Measurements from ENCODE around the gene PCMTD2.
"Not testable (repeated sequence)": the region's sequence is repeated elsewhere in the genome, so short reads cannot be mapped to it uniquely, and the experiment has no call there.

DNA sequence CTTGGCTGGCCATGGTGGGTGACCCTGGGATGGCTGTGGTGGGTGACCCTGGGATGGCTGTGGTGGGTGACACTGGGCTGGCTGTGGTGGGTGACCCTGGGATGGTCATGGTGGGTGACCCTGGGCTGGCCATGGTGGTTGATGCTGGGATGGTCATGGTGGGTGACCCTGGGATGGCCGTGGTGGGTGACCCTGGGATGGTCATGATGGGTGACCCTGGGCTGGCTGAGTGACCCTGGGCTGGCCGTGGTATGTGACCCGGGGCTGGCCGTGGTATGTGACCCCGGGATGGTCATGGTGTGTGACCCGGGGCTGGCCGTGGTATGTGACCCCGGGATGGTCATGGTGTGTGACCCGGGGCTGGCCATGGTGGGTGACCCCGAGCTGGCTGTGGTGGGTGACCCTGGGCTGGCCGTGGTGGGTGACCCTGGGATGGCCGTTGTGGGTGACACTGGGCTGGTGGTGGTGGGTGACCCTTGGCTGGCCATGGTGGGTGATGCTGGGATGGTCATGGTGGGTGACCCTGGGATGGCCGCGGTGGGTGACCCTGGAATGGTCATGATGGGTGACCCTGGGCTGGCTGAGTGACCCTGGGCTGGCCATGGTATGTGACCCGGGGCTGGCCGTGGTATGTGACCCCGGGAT is 20.5 kb upstream of the PCMTD2 start:
- TF ChIP-seq POLR2A, EP300 (IDR thresholded peaks at IDR 0.05): not testable (repeated sequence)
- TF ChIP-seq, protein P1, sequence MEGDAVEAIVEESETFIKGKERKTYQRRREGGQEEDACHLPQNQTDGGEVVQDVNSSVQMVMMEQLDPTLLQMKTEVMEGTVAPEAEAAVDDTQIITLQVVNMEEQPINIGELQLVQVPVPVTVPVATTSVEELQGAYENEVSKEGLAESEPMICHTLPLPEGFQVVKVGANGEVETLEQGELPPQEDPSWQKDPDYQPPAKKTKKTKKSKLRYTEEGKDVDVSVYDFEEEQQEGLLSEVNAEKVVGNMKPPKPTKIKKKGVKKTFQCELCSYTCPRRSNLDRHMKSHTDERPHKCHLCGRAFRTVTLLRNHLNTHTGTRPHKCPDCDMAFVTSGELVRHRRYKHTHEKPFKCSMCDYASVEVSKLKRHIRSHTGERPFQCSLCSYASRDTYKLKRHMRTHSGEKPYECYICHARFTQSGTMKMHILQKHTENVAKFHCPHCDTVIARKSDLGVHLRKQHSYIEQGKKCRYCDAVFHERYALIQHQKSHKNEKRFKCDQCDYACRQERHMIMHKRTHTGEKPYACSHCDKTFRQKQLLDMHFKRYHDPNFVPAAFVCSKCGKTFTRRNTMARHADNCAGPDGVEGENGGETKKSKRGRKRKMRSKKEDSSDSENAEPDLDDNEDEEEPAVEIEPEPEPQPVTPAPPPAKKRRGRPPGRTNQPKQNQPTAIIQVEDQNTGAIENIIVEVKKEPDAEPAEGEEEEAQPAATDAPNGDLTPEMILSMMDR (IDR thresholded peaks at IDR 0.05) = not testable (repeated sequence)
